Psoas muscle (tissue), 8 donors: Measurements from ENCODE around the gene DNAJC2. TPM values are rescaled to one million over a fixed set of nuclear protein-coding genes. Genes with fewer than 3 reads are reported as not detected.

Source experiments
- ATAC-seq, 4 donors: fragments of 200-7000 bp; cut with Tn5 transposase; one replicate each; pipeline ENCODE4 v1.9.1; 2020; ENCODE audit warnings: moderate library complexity in 3 of 4, mild to moderate bottlenecking in 2 of 4
- DNase-seq, 2 donors: peaks; one replicate each; pipeline ENCODE4 v3.0.0-alpha.2; 2020
- H3K27ac ChIP-seq: fragments of 200-600 bp; one replicate; pipeline ENCODE4 v1.8.0; 2022
- H3K27me3 ChIP-seq, 3 donors: fragments of 200-600 bp in 1 of 3; one replicate each; pipeline versions ENCODE4 v1.6.1 to v1.8.0; 2013 to 2022; ENCODE audit warnings: low read length in 2 of 3, mild to moderate bottlenecking in 2 of 3, moderate library complexity in 1 of 3; ENCODE audit not compliant: insufficient read depth in 3 of 3
- H3K36me3 ChIP-seq, 2 donors: fragments of 200-600 bp in 1 of 2; one replicate each; pipeline versions ENCODE4 v1.6.1 to v1.8.0; 2013 to 2022; ENCODE audit warnings: low read depth in 1 of 2, mild to moderate bottlenecking in 1 of 2, moderate library complexity in 1 of 2; ENCODE audit not compliant: insufficient read depth in 1 of 2
- H3K4me1 ChIP-seq: fragments of 200-600 bp; one replicate; pipeline ENCODE4 v1.8.0; 2022
- H3K4me3 ChIP-seq: fragments of 200-600 bp; one replicate; pipeline ENCODE4 v1.8.0; 2022; ENCODE audit warnings: mild to moderate bottlenecking
- H3K9me3 ChIP-seq: fragments of 200-600 bp; one replicate; pipeline ENCODE4 v1.8.0; 2022
- CTCF ChIP-seq: fragments of 200-600 bp; IDR thresholded peaks from one replicate; pipeline ENCODE4 v1.8.0; 2022; ENCODE audit warnings: antibody characterized with exemption
- WGBS, 3 donors: extraction: QIAGEN DNeasy Blood & Tissue Kit; methylation state at CpG; one replicate each; pipeline versions ENCODE4 v1.1.6 to v1.1.7; 2013; 5-methylcytosine and 5-hydroxymethylcytosine counted together
- intact Hi-C, 2 donors: fragments of 100-400 bp; cut with DNase I; formaldehyde crosslinking; loops; one replicate each; pipeline versions ENCODE4 v1.11.0 to v1.14.2; 2022
- polyA plus RNA-seq, 3 donors: library from polyadenylated mRNA; stranded (reverse); fragments of 200-250 nt; gene quantifications; one replicate each; pipeline ENCODE4 v1.2.3, GENCODE V29; 2013
- total RNA-seq, 4 donors: library from RNA; stranded (reverse); fragmentation: NEBNext Ultra II Directional in 2 of 4; extraction: Animal tissue kit (Norgen Biotek cat#: 25700) in 2 of 4; gene quantifications; one replicate each; pipeline versions ENCODE4 v1.2.1 to v1.2.4, GENCODE V29; 2021 to 2023
- donor health status: healthy with polysubstance abuse.
- donor health status: DM: no; HTN: no; CAD: no; lungs with moderate emphysema.
- donor health status: Bipolar disorder and iron deficiency.
- donor health status: healthy.
- donor health status: DM: yes; HTN: yes; CAD: no.
- donor health status: DM: no; HTN: no; CAD: no.
- donor health status: DM: no; HTN: no; CAD: no.
- donor health status: DM: yes; HTN: yes; CAD: no.

The DNAJC2 gene
- total and polyA plus RNA-seq, 7 donors: 19.8 to 115 (median 33.3) TPM

DNA sequence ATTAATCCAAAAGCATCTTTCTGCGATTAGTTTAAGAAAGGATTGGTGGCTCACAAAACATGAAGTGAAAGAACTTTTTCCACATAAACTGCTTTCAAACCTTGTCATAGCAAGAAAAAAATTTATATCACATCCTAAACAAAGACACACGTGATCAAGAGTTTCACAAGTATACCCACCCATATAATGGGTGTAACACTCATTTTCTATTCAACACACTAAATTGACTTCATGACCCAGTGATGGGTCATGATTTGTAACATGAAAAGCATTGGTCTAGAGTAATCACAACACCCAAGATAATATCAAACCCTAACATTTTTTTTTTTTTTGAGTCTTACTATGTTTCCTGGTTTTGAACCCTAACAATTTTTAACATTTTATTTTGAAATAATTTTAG, 29.7 kb downstream of the DNAJC2 start:
- no peak for TF ChIP-seq CTCF
- WGBS, 3 donors: 82 to 91% (median 85%) methylated on average over 2 of the region's 2 CpGs
- H3K4me3 ChIP-seq: no peak overlapping the region
- H3K36me3 ChIP-seq: peaks cover 22 to 100% of the 10 kb centered on the region in 2 donors
- no peak overlapping the region for H3K27ac ChIP-seq
- H3K4me1 ChIP-seq: no peaks in the 10 kb centered on the region
- no peaks in the 10 kb centered on the region for H3K9me3 ChIP-seq
- intact Hi-C loops: loop anchor here in 1 of 2 donors (5.0 kb wide), 1 partner anchor 47 kb away; no protein-coding TSS in a partner anchor
- ATAC-seq: no peak
- no peak for DNase-seq
- H3K27me3 ChIP-seq: no peaks in the 10 kb centered on the region

DNA sequence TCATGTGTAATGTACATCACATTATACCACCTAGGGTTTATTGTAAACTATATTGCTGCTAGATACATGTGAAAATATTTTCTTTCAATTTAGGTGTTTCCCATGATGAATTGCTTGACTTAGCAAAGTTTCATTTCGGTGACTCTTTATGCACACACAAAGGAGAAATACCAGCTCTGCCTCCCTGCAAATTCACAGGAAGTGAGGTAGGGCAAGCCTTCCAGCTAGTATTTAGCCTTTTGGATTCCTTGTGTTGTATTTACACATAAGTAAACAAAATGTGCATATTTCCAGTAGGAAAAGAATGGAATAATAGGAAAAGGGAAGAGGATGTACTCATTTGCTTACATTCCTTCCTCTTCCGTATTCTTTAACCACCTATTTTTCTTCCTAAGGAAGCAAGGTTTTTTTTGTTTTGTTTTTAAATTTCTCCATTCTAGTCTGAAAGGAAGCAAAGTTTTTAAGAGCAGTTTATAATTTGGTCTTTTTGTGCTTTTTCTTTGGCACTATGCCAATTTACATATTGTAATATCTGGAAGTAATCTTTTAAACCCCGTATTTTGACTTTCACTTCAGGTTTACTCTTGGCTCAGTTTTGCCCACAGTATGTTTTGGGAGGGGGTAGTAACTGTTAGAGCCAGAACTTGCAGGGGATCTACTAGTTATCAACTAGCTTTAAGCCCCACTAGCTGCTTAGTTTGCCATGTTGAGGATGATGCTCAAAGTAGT, 36.9 kb downstream of the DNAJC2 start:
- no peak for ATAC-seq
- no peak overlapping the region for H3K27ac ChIP-seq
- H3K9me3 ChIP-seq: no peaks in the 10 kb centered on the region
- 75 to 84% (median 80%) methylated on average over 3 of the region's 3 CpGs for WGBS, 3 donors
- peaks cover 6 to 100% of the 10 kb centered on the region in 2 donors for H3K36me3 ChIP-seq
- no peak for DNase-seq
- intact Hi-C loops: loop anchor here in 1 of 2 donors (5.0 kb wide), 1 partner anchor 55 kb away; no protein-coding TSS in a partner anchor
- no peaks in the 10 kb centered on the region for H3K27me3 ChIP-seq
- H3K4me1 ChIP-seq: no peaks in the 10 kb centered on the region
- TF ChIP-seq CTCF: no peak
- H3K4me3 ChIP-seq: no peak overlapping the region

GRCh38 chr7:103301441-103301840, 43.1 kb downstream of the DNAJC2 start:
- no peaks in the 10 kb centered on the region for H3K9me3 ChIP-seq
- no peak for TF ChIP-seq CTCF
- peaks cover 10% of the 10 kb centered on the region for H3K4me1 ChIP-seq
- ATAC-seq (no peak), DNase-seq (no peak)
- peaks cover 10 to 80% of the 10 kb centered on the region in 2 donors for H3K36me3 ChIP-seq
- no peaks in the 10 kb centered on the region for H3K27me3 ChIP-seq
- no peak overlapping the region for H3K4me3 ChIP-seq
- no peak overlapping the region for H3K27ac ChIP-seq
- intact Hi-C loops: no loop called here
- 57 to 69% (median 67%) methylated on average over 2 of the region's 2 CpGs for WGBS, 3 donors

DNA sequence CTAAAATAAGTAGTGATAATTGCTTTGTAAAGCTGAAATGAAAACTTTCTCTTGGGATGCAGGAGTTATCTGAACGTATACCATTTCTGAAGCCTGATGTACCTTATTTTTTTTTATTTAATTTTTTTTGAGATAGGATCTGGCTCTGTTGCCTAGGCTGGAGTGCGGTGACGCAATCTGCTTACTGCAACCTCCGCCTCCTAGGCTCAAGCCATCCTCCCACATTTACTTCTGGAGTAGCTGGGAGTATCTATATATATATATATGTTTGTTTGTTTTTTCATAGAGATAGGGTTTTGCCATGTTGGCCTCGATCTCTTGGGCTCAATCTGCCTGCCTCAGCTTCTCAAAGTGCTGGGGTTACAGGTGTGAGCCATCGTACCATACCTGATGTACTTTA, 44.9 kb downstream of the DNAJC2 start:
- intact Hi-C loops: loop anchor here (5.0 kb wide), 2 partner anchors 48 to 108 kb away; partner anchors contain the start of gene PSMC2 (in 1 of the 2)
- H3K36me3 ChIP-seq: peaks cover 10 to 62% of the 10 kb centered on the region in 2 donors
- 93% methylated on average over 6 of the region's 6 CpGs for WGBS, 3 donors
- no peak for TF ChIP-seq CTCF
- ATAC-seq (no peak), DNase-seq (no peak)
- no peak overlapping the region for H3K27ac ChIP-seq
- H3K4me1 ChIP-seq: peaks cover 10% of the 10 kb centered on the region
- no peak overlapping the region for H3K4me3 ChIP-seq
- no peaks in the 10 kb centered on the region for H3K9me3 ChIP-seq
- H3K27me3 ChIP-seq: no peaks in the 10 kb centered on the region
